Measurements from ENCODE around the gene HNRNPL.

The HNRNPL gene

GRCh38 chr19:38849147-38849859 is 483 bp downstream of the HNRNPL start:
- CTCF ChIA-PET: interaction anchor here (0.6 to 1.1 kb wide), 5 partner anchors 12 to 81 kb away, joined by 3 to 4 read pairs (median 3); partner anchors contain the start of genes ECH1, MRPS12 and SARS2
- Histone ChIP-seq H3K27me3 (replicated peaks in 2 of 5; ENCODE audit: control insufficient read depth in 4 of 5, insufficient read depth in 5 of 5, low read length in 4 of 5) (no peaks in the 10 kb centered on the region), H3K36me3 (ENCODE audit: control insufficient read depth in 4 of 4, insufficient read depth in 4 of 4, low read length in 3 of 4) (peaks cover 11 to 44% (median 34%) of the 10 kb centered on the region in 4 experiments), H3K4me1 (ENCODE audit: control extremely low read depth in 1 of 4, control insufficient read depth in 4 of 4, insufficient read depth in 4 of 4, low read length in 3 of 4) (peaks cover 6 to 39% (median 36%) of the 10 kb centered on the region in 4 experiments), H3K4me3 (ENCODE audit: control insufficient read depth in 1 of 7, extremely low read depth in 1 of 7, insufficient read depth in 4 of 7, low read depth in 2 of 7, low read length in 6 of 7) (peak overlapping the region; percentile 58 to 78 (median 71)), H3K27ac (ENCODE audit: insufficient read depth in 1 of 2, low read depth in 1 of 2, low read length in 2 of 2, poor library complexity in 1 of 2, severe bottlenecking in 2 of 2) (peak overlapping the region; percentile 75 to 88), H3K9me3 (ENCODE audit: control extremely low read depth in 1 of 5, control insufficient read depth in 4 of 5, insufficient read depth in 2 of 5, low read depth in 1 of 5, low read length in 4 of 5) (no peaks in the 10 kb centered on the region)
- 0% methylated on average over 35 of the region's 76 CpGs for WGBS (ENCODE audit: insufficient coverage)
- DNase-seq: peak; percentile 94 to 98 (median 96)
- POLR2A ChIA-PET: interaction anchor here (0.6 to 1.8 kb wide), 9 partner anchors 8 to 211 kb away, joined by 3 to 6 read pairs (median 3); partner anchors contain the start of genes ECH1, NFKBIB and SIRT2

- 59% methylated on average over 19 of the region's 22 CpGs for WGBS (ENCODE audit: insufficient coverage)
- peaks cover 6 to 39% (median 36%) of the 10 kb centered on the region in 4 experiments for H3K4me1 ChIP-seq (ENCODE audit: control extremely low read depth in 1 of 4, control insufficient read depth in 4 of 4, insufficient read depth in 4 of 4, low read length in 3 of 4)
- CTCF ChIA-PET: interaction anchor here (0.6 to 1.6 kb wide), 8 partner anchors 11 to 82 kb away, joined by 3 to 5 read pairs (median 3); partner anchors contain the start of genes ECH1, MRPS12 and SARS2
Observed at GRCh38 chr19:38848299-38849146, 1.3 kb downstream of the HNRNPL start.

GRCh38 chr19:38846097-38846496 is 3.7 kb downstream of the HNRNPL start:
- Histone ChIP-seq H3K9me3 (ENCODE audit: control extremely low read depth in 1 of 5, control insufficient read depth in 4 of 5, insufficient read depth in 2 of 5, low read depth in 1 of 5, low read length in 4 of 5) (no peaks in the 10 kb centered on the region), H3K4me1 (ENCODE audit: control extremely low read depth in 1 of 4, control insufficient read depth in 4 of 4, insufficient read depth in 4 of 4, low read length in 3 of 4) (peaks cover 6 to 24% (median 22%) of the 10 kb centered on the region in 4 experiments), H3K27ac (ENCODE audit: insufficient read depth in 1 of 2, low read depth in 1 of 2, low read length in 2 of 2, poor library complexity in 1 of 2, severe bottlenecking in 2 of 2) (no peak overlapping the region), H3K27me3 (replicated peaks in 2 of 5; ENCODE audit: control insufficient read depth in 4 of 5, insufficient read depth in 5 of 5, low read length in 4 of 5) (no peaks in the 10 kb centered on the region), H3K36me3 (ENCODE audit: control insufficient read depth in 4 of 4, insufficient read depth in 4 of 4, low read length in 3 of 4) (peaks cover 23 to 76% (median 64%) of the 10 kb centered on the region in 4 experiments), H3K4me3 (ENCODE audit: control insufficient read depth in 1 of 7, extremely low read depth in 1 of 7, insufficient read depth in 4 of 7, low read depth in 2 of 7, low read length in 6 of 7) (no peak overlapping the region)
- CTCF ChIA-PET: interaction anchor here (0.9 to 1.5 kb wide), 6 partner anchors 12 to 54 kb away, joined by 3 to 4 read pairs (median 4); partner anchors contain the start of gene NFKBIB
- WGBS (ENCODE audit: insufficient coverage): 92% methylated on average over 2 of the region's 2 CpGs
- POLR2A ChIA-PET: interaction anchor here (0.7 kb wide), 1 partner anchor 14 kb away, joined by 7 read pairs; the partner anchor contains the start of gene ECH1
- DNase-seq: no peak

More at GRCh38 chr19:38848299-38849146, 1.3 kb downstream of the HNRNPL start:
- no peak for DNase-seq
- Histone ChIP-seq H3K27me3 (replicated peaks in 2 of 5; ENCODE audit: control insufficient read depth in 4 of 5, insufficient read depth in 5 of 5, low read length in 4 of 5) (no peaks in the 10 kb centered on the region), H3K4me3 (ENCODE audit: control insufficient read depth in 1 of 7, extremely low read depth in 1 of 7, insufficient read depth in 4 of 7, low read depth in 2 of 7, low read length in 6 of 7) (peak overlapping the region; percentile 58 to 78 (median 71)), H3K9me3 (ENCODE audit: control extremely low read depth in 1 of 5, control insufficient read depth in 4 of 5, insufficient read depth in 2 of 5, low read depth in 1 of 5, low read length in 4 of 5) (no peaks in the 10 kb centered on the region), H3K27ac (ENCODE audit: insufficient read depth in 1 of 2, low read depth in 1 of 2, low read length in 2 of 2, poor library complexity in 1 of 2, severe bottlenecking in 2 of 2) (peak overlapping the region; percentile 75 to 88), H3K36me3 (ENCODE audit: control insufficient read depth in 4 of 4, insufficient read depth in 4 of 4, low read length in 3 of 4) (peaks cover 19 to 51% (median 42%) of the 10 kb centered on the region in 4 experiments)
- POLR2A ChIA-PET: interaction anchor here (0.6 to 1.8 kb wide), 11 partner anchors 8 to 210 kb away, joined by 3 to 8 read pairs (median 3); partner anchors contain the start of genes ECH1, NFKBIB and SIRT2

- 92% methylated on average over 11 of the region's 14 CpGs for WGBS (ENCODE audit: insufficient coverage)
- no peaks in the 10 kb centered on the region for H3K9me3 ChIP-seq (ENCODE audit: control extremely low read depth in 1 of 5, control insufficient read depth in 4 of 5, insufficient read depth in 2 of 5, low read depth in 1 of 5, low read length in 4 of 5)
- POLR2A ChIA-PET: interaction anchor here (0.7 kb wide), 1 partner anchor 14 kb away, joined by 7 read pairs; the partner anchor contains the start of gene ECH1
- no peaks in the 10 kb centered on the region for H3K27me3 ChIP-seq (replicated peaks in 2 of 5; ENCODE audit: control insufficient read depth in 4 of 5, insufficient read depth in 5 of 5, low read length in 4 of 5)
- H3K36me3 ChIP-seq (ENCODE audit: control insufficient read depth in 4 of 4, insufficient read depth in 4 of 4, low read length in 3 of 4): peaks cover 26 to 82% (median 69%) of the 10 kb centered on the region in 4 experiments
- CTCF ChIA-PET: interaction anchor here (0.9 to 1.5 kb wide), 5 partner anchors 13 to 46 kb away, joined by 3 to 4 read pairs (median 4); no protein-coding TSS in a partner anchor
- no peak overlapping the region for H3K4me3 ChIP-seq (ENCODE audit: control insufficient read depth in 1 of 7, extremely low read depth in 1 of 7, insufficient read depth in 4 of 7, low read depth in 2 of 7, low read length in 6 of 7)
- H3K4me1 ChIP-seq (ENCODE audit: control extremely low read depth in 1 of 4, control insufficient read depth in 4 of 4, insufficient read depth in 4 of 4, low read length in 3 of 4): peaks cover 6 to 18% (median 16%) of the 10 kb centered on the region in 4 experiments
- no peak for DNase-seq
- no peak overlapping the region for H3K27ac ChIP-seq (ENCODE audit: insufficient read depth in 1 of 2, low read depth in 1 of 2, low read length in 2 of 2, poor library complexity in 1 of 2, severe bottlenecking in 2 of 2)
Observed at GRCh38 chr19:38845374-38846024, 4.3 kb downstream of the HNRNPL start.

- no peak for DNase-seq
- WGBS (ENCODE audit: insufficient coverage): over 99% methylated on average over 10 of the region's 11 CpGs
- no peak overlapping the region for H3K27ac ChIP-seq (ENCODE audit: insufficient read depth in 1 of 2, low read depth in 1 of 2, low read length in 2 of 2, poor library complexity in 1 of 2, severe bottlenecking in 2 of 2)
Observed at GRCh38 chr19:38844093-38844686, 5.6 kb downstream of the HNRNPL start.

More at GRCh38 chr19:38844093-38844686, 5.6 kb downstream of the HNRNPL start:
- Histone ChIP-seq H3K27me3 (replicated peaks in 2 of 5; ENCODE audit: control insufficient read depth in 4 of 5, insufficient read depth in 5 of 5, low read length in 4 of 5) (no peaks in the 10 kb centered on the region), H3K9me3 (ENCODE audit: control extremely low read depth in 1 of 5, control insufficient read depth in 4 of 5, insufficient read depth in 2 of 5, low read depth in 1 of 5, low read length in 4 of 5) (no peaks in the 10 kb centered on the region), H3K4me3 (ENCODE audit: control insufficient read depth in 1 of 7, extremely low read depth in 1 of 7, insufficient read depth in 4 of 7, low read depth in 2 of 7, low read length in 6 of 7) (no peak overlapping the region), H3K4me1 (ENCODE audit: control extremely low read depth in 1 of 4, control insufficient read depth in 4 of 4, insufficient read depth in 4 of 4, low read length in 3 of 4) (peaks cover 6 to 18% (median 16%) of the 10 kb centered on the region in 4 experiments), H3K36me3 (ENCODE audit: control insufficient read depth in 4 of 4, insufficient read depth in 4 of 4, low read length in 3 of 4) (peaks cover 30 to 94% (median 78%) of the 10 kb centered on the region in 4 experiments)
- POLR2A ChIA-PET: interaction anchor here (0.7 kb wide), 1 partner anchor 12 kb away, joined by 5 read pairs; no protein-coding TSS in a partner anchor
- CTCF ChIA-PET: interaction anchor here (0.7 to 1.4 kb wide), 3 partner anchors 9 to 44 kb away, joined by 3 read pairs; no protein-coding TSS in a partner anchor

Measured in common myeloid progenitor, CD34-positive (primary cell).